GM10847 (cell line): ENCODE measurements around the gene PPP2R5A.

Experiments used
- POLR2A ChIP-seq: IDR thresholded peaks from 2 replicates; pipeline ENCODE4 v1.6.1; 2011; ENCODE audit not compliant: insufficient read length; ENCODE audit errors: extremely low read depth

Gene PPP2R5A

DNA sequence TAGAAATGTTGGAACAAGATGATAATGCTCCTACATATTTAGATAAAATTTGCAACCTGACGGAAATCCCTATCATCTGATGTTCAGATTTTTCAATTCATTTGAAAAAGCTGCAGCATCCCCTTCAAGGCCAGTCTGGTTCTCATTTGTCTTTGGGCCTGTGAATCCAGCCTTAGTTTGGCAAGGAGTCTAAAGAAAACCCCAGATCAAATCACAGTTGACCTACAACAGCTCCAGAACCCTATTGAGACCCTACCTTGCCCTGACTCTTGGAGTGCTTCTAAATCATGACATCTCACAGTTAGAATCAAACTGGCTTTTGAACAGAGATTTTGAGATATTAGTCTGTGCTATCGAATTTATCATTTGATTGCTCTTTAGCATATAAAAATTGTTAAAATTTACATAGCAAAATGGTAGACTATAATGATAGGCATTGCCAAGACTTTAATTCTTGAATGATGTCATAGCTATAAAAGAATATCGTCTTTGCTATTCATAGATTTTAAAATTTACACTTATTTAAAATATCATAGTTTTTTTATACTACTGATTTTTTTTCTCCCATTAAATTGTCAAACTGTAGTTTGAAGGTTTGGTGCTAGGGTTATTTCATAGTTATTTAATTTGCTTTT, 2.2 kb downstream of the PPP2R5A start:
- no peak for TF ChIP-seq POLR2A

DNA sequence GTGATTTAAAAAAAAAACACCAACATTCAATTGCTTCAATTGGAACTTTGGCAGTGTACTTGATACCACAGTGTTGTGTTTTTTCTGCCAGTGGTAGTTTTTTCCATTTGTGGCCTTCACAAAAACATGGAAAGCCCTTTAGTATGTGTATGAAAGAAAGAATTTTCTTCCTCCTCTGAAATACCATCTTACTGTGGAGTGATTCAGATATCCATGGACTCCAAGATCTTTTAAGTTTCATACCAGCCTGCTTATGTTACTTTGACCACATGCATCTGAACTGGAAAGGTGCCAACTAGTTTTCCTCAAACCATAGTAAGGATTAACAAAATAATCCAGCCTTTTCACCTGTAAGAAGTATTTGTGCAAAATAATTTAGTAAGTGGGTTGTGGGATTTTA, 3.4 kb downstream of the PPP2R5A start:
- no peak for TF ChIP-seq POLR2A

DNA sequence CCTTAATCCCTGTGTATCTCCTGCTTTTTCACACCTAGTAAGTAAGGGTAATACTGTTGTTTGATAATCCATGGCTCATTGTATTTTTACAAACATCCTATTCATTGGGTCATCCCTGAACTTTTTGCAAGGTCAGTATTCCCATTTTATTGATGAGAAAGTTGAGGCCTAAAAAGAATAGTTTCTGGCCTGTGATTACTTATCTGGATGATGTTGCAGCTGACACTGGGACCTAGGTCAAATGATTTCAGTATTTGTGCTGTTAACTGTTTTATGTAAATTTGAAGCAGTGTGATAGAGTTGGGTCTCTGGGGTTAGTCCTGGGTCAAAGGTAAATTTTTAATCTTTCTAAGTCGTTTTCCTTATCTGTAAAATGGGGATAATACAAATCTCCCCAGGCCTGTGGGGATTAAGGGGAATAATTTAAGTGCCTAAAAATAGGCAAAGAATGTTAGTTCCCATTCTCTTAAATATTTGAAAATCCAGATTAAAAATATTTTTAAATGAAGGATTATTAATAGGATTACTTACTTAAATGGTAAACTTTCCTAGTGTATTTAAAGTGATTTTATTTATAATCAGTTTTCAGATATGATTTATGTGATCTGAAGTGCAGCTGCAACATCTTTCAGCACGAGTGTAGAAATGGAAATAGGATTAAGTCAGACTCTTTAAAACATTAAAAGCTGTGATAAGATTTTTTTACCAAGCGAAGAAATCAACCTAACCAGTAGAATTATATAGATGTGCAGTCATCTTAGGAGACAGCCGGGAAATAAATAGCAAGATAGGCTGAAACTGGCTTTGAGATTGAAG, 4.3 kb downstream of the PPP2R5A start:
- no peak for TF ChIP-seq POLR2A

DNA sequence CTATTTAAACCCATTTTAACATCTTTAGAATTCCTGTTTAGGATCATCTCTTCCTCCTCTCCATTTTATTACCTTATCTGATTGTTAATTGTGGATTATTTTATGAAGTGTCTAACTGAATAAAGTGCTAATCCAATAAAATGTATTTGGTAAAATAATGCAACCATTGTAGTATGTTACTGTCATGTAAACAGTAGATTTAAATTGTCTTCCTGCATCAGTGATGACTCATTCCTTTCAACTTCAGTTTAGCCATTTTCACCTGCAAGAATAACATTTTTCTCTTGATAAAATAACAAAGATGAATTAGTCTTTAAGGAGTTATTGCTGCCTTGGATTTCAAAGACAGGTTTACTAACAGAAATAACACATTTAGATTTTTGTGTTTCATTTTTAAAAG, 5.4 kb downstream of the PPP2R5A start:
- TF ChIP-seq POLR2A, result no peak

DNA sequence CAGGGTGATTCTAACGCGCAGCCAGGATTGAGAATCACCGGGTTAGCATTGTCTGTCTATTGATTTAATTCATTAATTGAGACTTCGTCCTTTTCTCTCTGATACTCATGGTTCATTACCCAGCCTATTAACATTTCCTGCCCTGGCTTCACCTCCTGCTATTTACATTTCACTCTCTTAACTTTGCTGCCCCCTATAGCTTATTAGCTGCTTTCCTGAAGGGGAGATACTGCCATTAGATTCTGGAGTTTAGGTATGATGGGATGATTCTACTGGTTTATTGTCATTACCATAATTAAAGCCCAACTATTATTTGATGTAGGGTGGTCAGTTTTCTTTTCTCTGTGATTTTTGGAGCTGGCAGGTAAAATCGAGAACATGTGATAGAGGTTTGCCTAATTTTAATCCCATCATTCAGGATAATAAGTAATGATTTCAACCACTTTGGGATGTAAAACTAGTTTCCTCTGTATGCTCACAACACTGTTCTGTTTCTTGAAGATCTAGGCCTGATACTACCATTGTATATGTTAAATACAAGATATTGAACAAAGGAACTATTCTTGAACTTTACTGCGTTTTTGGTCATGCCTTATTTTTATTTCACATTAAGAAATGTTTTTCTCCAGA, 6.4 kb downstream of the PPP2R5A start:
- TF ChIP-seq POLR2A, result no peak

DNA sequence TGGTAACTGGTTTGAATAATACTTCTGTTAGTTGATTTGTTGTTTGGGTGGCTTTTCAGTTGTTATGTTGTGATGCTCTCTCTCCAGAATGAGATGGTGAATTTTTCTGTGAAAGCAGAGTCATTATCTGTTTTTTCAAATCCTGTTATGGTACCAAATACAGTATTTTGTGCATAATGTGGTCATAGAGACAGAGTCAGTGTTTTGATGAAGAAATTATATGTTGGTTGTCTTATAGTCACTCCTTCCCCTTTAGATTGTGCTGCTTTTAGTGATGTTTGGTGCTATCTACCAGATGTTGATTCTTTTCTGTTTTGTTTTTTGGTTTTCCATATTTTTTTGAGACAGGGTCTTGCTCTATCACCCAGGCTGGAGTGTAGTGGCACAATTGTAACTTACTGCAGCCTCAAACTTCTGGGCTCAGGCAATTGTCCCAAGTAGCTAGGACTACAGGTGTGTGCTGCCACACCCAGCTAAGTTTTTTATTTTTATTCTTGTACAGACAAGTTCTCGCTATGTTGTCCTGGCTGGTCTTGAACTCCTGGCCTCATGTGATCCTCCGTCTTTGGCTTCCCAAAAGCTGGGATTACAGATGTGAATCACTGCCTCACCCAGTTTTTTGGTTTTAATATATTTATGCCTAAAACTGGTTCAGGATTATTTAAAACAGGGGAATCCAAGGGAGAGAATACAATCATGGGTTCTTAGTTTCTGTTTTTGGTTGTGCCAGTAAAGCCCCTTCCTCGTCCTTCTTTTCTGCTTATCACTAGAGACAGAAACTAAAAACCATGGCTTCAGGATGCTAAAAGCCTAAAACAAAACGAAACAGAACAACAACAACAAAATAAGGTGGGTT, 7.3 kb downstream of the PPP2R5A start:
- no peak for TF ChIP-seq POLR2A

DNA sequence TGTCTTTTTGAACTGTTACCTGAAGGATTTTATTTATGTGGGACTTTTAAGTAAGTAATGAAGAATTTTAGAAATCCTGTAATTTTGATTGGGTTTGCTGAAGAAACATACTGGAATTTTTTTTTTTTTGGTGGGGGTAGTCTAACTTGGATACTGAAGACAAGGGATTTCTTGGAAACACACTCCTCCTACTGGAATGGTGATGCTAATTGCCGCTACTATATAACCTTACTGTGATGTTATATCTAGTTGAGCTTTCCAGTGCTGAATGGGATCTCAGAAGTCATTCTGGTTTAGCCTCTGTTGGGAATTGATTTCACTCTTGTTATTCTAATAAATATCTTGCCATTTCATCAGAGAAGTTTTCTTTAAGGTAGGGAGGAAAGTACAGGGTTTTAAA, 8.4 kb downstream of the PPP2R5A start:
- TF ChIP-seq POLR2A, result no peak

DNA sequence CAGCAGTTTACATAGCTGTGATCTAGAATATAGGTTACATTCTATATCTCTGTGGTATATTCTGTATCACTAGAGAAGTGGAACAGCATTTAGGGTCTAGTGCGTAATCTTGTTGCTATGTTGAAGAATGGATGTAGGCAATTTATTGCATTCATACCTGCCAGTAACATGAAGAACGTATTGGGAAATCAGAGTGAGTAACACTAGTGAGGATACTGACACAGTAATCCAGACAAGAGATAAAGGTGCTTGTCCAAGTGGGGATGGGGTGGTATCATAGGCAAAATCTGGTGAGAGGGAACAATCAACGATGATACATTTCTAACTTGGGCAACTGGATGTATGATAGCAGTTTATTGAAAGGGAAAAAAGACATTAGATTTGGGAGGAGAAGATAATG, 9.8 kb downstream of the PPP2R5A start:
- TF ChIP-seq POLR2A, result no peak

DNA sequence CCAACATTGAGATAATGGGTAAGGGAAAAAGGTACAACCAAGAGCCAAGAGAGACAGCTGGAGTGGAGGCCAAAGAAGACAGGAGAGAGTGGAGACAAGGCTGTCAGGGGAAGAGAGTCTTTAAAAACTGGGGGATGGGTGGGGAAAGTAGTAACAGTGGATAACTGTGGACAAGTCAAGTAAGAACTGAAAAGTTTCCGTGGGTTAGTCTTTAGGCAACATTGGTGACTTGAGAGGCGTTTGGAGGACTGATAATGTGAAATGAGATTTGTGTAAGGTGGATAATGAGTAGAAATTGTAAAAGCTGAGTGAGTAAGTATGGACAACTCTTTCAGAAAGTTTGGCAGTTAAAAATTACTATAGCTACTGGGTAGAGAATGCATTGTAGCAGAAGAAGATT, 10.4 kb downstream of the PPP2R5A start:
- TF ChIP-seq POLR2A, result no peak

DNA sequence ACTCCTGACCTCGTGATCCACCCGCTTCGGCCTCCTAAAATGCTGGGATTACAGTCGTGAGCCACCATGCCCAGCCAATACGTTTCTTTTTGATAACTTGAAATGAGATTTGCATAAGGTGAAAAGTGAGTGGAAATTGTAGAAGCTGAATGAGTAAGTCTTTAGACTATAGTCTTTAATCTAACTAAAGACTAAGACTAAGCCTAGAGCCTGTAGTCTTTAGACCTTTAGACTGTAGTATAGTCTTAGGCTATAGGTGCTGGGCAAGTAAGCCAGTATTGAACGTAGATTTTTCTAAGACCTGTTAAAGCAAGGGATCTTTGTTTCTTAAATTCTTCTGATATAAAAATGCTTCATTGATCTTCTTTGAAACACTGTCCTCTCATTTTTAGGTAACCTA, 12.1 kb downstream of the PPP2R5A start:
- no peak for TF ChIP-seq POLR2A

DNA sequence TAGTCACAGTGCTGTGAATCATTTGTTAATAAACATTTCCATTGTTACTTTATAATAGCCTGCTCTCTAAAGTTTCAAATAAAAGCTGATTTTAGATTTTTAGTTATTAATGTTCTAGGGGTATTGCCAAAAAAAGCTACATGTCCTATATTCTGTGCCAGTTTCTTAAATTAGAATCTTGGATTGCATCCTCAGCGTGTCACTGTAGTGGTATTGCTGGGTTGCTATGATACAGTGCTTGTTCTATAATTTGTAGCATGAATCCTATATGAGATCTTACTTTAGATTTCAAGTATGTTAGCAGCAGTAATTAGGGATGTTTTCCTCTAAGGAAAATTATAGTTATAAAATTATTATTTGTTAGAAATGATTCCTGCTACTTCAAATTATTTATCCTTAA, 16.4 kb downstream of the PPP2R5A start:
- no peak for TF ChIP-seq POLR2A

DNA sequence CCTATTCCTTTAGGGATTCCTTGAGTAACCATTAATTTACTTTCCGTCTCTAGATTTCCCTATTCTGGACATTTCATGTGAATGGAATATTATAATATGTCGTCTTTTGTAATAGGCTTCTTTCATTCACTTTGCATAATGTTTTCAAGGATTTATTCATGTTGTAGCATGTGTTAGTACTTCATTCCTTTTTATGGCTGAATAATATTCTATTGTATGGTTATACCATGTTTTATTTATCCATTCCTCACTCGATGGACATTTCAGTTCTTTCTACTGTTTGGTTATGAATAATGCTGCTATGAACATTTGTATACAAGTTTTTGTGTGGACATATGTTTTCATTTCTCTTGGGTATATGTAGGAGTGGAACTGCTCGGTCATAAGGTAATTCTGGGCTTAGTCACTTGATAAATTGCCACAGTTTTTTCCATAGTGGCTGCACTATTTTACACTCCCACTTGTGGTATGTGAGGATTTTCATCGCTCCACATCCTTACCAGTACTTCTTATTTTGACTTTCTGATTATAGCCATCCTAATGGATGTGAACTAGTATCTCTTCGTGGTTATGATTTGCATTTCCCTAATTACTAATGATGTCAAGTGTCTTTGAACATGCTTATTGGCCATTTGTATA, 17.7 kb downstream of the PPP2R5A start:
- no peak for TF ChIP-seq POLR2A

DNA sequence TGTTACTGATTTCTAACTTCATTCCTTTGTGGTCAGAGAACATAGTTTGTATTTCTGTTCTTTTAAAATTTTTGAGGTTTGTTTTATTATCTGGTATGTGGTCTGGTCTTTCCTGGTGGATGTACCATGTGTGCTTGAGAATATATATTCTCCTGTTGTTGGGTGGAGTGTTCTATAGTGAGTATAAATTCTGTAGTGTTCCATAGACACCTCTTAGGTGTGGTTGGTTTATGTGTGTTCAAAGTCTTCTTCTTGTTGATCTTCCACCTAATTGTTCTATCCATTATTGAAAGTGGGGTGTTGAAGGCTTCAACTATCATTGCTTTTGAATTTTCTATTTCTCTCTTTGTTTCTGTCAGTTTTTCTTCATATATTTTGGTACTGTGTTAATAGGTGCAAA, 20.1 kb downstream of the PPP2R5A start:
- TF ChIP-seq POLR2A, result no peak

DNA sequence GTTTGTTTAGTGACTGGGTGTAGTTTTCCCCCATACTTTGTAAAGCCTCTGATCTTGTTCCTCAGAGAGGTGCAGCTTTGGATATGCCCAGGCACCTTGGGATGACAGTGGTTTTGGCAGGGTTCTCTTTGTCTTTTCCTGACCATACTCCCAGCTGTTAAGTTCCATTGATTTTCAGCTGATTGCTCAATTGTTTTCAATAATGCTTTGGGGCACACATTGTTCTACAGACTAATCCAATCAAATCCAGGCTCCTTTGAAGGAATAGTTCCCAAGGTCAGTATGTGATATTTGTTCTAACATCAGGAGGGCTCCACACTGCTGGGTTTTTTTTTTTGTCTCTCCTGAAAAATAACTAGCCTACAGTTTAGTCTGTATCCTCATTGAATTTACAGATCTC, 24.8 kb downstream of the PPP2R5A start:
- TF ChIP-seq POLR2A, result no peak

DNA sequence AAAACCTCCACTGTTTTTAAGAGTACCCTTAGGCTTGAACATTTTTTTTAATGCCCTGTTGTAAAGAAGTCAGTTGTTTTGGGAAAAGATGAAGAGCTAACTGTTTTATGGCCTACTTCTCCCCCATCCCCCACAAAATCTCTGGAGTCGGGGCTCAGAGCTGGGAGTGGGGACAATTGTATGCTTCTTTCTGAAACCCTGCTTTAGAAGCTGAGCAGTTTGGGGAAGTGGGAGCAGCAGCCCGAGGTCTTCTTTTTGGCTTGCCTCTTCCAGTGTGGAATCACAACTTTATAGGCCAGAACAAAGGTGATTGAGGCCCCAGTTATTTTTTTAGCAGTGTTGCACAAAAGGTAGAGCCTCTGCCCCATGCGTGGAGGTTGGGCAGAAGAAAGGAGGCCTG, 25.2 kb downstream of the PPP2R5A start:
- no peak for TF ChIP-seq POLR2A
